SU-DHL-6 (cell line): Measurements from ENCODE around the gene LHX2.

Source experiments
- CTCF ChIP-seq: fragments of 200-600 bp; sonication (generic); IDR thresholded peaks from one replicate; pipeline ENCODE4 v1.5.1; 2017; ENCODE audit warnings: antibody characterized with exemption, mild to moderate bottlenecking, low read length, moderate library complexity; ENCODE audit not compliant: insufficient read depth, poor library complexity, severe bottlenecking
- EZH2phosphoT487 ChIP-seq: fragments of 200-600 bp; sonication (generic), shearing (Covaris generic); conservative IDR thresholded peaks from 2 replicates; pipeline ENCODE4 v1.6.1; 2018; ENCODE audit warnings: mild to moderate bottlenecking, antibody characterized with exemption, low read length, moderate library complexity, mixed read lengths

GRCh38 chr9:124033348-124033747 lies 21.8 kb downstream of the LHX2 start:
- TF ChIP-seq EZH2phosphoT487, result no peak
- no peak for TF ChIP-seq CTCF
